Measurements from ENCODE around the gene NKX1-1. TPM values are rescaled to one million over a fixed set of nuclear protein-coding genes. Genes with fewer than 3 reads are reported as not detected.

Gene NKX1-1
- total RNA-seq = not detected

GRCh38 chr4:1406394-1406980, at the start of gene NKX1-1:
NKX1-1 (minus strand) TSS chr4:1406442; CDS start chr4:1406442, 0 bp downstream.
- ATAC-seq (no peak), DNase-seq (ENCODE audit: low spot score) (no peak)
- H3K36me3 Mint-ChIP-seq = no peaks in the 10 kb centered on the region
- H3K9me3 Mint-ChIP-seq = no peaks in the 10 kb centered on the region
- no peak within 1 kb of the TSS for H3K4me3 Mint-ChIP-seq
- peaks cover 0 to 3% of the 10 kb centered on the region in 2 donors for H3K4me1 Mint-ChIP-seq (ENCODE audit: low read depth in 2 of 2)
- H3K27me3 Mint-ChIP-seq = peaks cover 32 to 34% of the 10 kb centered on the region in 2 donors
- no peak within 1 kb of the TSS for H3K27ac Mint-ChIP-seq

GRCh38 chr4:1453731-1454130, 47.5 kb upstream of the NKX1-1 start:
- DNase-seq (ENCODE audit: low spot score) (no peak), ATAC-seq (no peak)
- H3K9me3 Mint-ChIP-seq = peaks cover 21% of the 10 kb centered on the region
- H3K27ac Mint-ChIP-seq = no peak overlapping the region
- H3K27me3 Mint-ChIP-seq = peaks cover 11 to 28% of the 10 kb centered on the region in 2 donors
- no peak overlapping the region for H3K4me3 Mint-ChIP-seq
- H3K36me3 Mint-ChIP-seq = peaks cover 21% of the 10 kb centered on the region
- peaks cover 0 to 14% of the 10 kb centered on the region in 2 donors for H3K4me1 Mint-ChIP-seq (ENCODE audit: low read depth in 2 of 2)

- Mint-ChIP-seq H3K4me3 (no peak overlapping the region), H3K36me3 (peaks cover 21% of the 10 kb centered on the region), H3K27ac (no peak overlapping the region), H3K4me1 (ENCODE audit: low read depth in 2 of 2) (peaks cover 0 to 14% of the 10 kb centered on the region in 2 donors), H3K27me3 (peaks cover 4 to 17% of the 10 kb centered on the region in 2 donors), H3K9me3 (peaks cover 21% of the 10 kb centered on the region)
- DNase-seq (ENCODE audit: low spot score) = no peak
- no peak for ATAC-seq
These were observed 46.3 kb upstream of the NKX1-1 start for GRCh38 chr4:1452431-1453051.

GRCh38 chr4:1451752-1452122, 45.5 kb upstream of the NKX1-1 start:
- DNase-seq (ENCODE audit: low spot score) = peak; percentile 10
- peaks cover 0 to 14% of the 10 kb centered on the region in 2 donors for H3K4me1 Mint-ChIP-seq (ENCODE audit: low read depth in 2 of 2)
- peaks cover 21% of the 10 kb centered on the region for H3K36me3 Mint-ChIP-seq
- no peak overlapping the region for H3K27ac Mint-ChIP-seq
- H3K4me3 Mint-ChIP-seq = no peak overlapping the region
- peaks cover 4 to 13% of the 10 kb centered on the region in 2 donors for H3K27me3 Mint-ChIP-seq
- ATAC-seq = no peak
- H3K9me3 Mint-ChIP-seq = peaks cover 21% of the 10 kb centered on the region

- Mint-ChIP-seq H3K4me1 (ENCODE audit: low read depth in 2 of 2) (peaks cover 0 to 14% of the 10 kb centered on the region in 2 donors), H3K27me3 (peaks cover 3 to 10% of the 10 kb centered on the region in 2 donors), H3K9me3 (peaks cover 21% of the 10 kb centered on the region), H3K36me3 (peaks cover 21% of the 10 kb centered on the region), H3K27ac (no peak overlapping the region), H3K4me3 (no peak overlapping the region)
- DNase-seq (ENCODE audit: low spot score) (peak; percentile 35), ATAC-seq (no peak)
These were observed 45.0 kb upstream of the NKX1-1 start for GRCh38 chr4:1451106-1451751.

- DNase-seq (ENCODE audit: low spot score) = peak; percentile 50
These were observed 43.8 kb upstream of the NKX1-1 start for GRCh38 chr4:1449833-1450741.

GRCh38 chr4:1449475-1449832, 43.2 kb upstream of the NKX1-1 start:
- Mint-ChIP-seq H3K4me1 (ENCODE audit: low read depth in 2 of 2) (peaks cover 0 to 14% of the 10 kb centered on the region in 2 donors), H3K27me3 (peaks cover 4 to 18% of the 10 kb centered on the region in 2 donors), H3K36me3 (peaks cover 21% of the 10 kb centered on the region), H3K9me3 (peaks cover 21% of the 10 kb centered on the region), H3K4me3 (no peak overlapping the region), H3K27ac (no peak overlapping the region)
- no peak for ATAC-seq
- DNase-seq (ENCODE audit: low spot score) = peak; percentile 44

More at GRCh38 chr4:1449833-1450741, 43.8 kb upstream of the NKX1-1 start:
- Mint-ChIP-seq H3K27me3 (peaks cover 3 to 11% of the 10 kb centered on the region in 2 donors), H3K9me3 (peaks cover 21% of the 10 kb centered on the region), H3K4me1 (ENCODE audit: low read depth in 2 of 2) (peaks cover 0 to 14% of the 10 kb centered on the region in 2 donors), H3K36me3 (peaks cover 21% of the 10 kb centered on the region), H3K4me3 (no peak overlapping the region), H3K27ac (no peak overlapping the region)
- ATAC-seq = no peak

- DNase-seq (ENCODE audit: low spot score) (peak; percentile 53), ATAC-seq (peak in 1 of 2 donors; percentile 17)
- no peak overlapping the region for H3K4me3 Mint-ChIP-seq
- peaks cover 18% of the 10 kb centered on the region for H3K9me3 Mint-ChIP-seq
- H3K36me3 Mint-ChIP-seq = peaks cover 17% of the 10 kb centered on the region
- no peak overlapping the region for H3K27ac Mint-ChIP-seq
- peaks cover 0 to 12% of the 10 kb centered on the region in 2 donors for H3K4me1 Mint-ChIP-seq (ENCODE audit: low read depth in 2 of 2)
- peaks cover 6 to 20% of the 10 kb centered on the region in 2 donors for H3K27me3 Mint-ChIP-seq
These were observed 42.6 kb upstream of the NKX1-1 start for GRCh38 chr4:1448589-1449420.

- peaks cover 9% of the 10 kb centered on the region for H3K36me3 Mint-ChIP-seq
- peaks cover 0 to 9% of the 10 kb centered on the region in 2 donors for H3K4me1 Mint-ChIP-seq (ENCODE audit: low read depth in 2 of 2)
- no peak for DNase-seq (ENCODE audit: low spot score)
- ATAC-seq = peak in 1 of 2 donors; percentile 7
- no peak overlapping the region for H3K27ac Mint-ChIP-seq
- H3K9me3 Mint-ChIP-seq = peaks cover 9% of the 10 kb centered on the region
- H3K4me3 Mint-ChIP-seq = no peak overlapping the region
- H3K27me3 Mint-ChIP-seq = peaks cover 6 to 26% of the 10 kb centered on the region in 2 donors
These were observed 41.7 kb upstream of the NKX1-1 start for GRCh38 chr4:1447676-1448588.

- DNase-seq (ENCODE audit: low spot score) (no peak), ATAC-seq (no peak)
- H3K9me3 Mint-ChIP-seq = no peaks in the 10 kb centered on the region
- peaks cover 6 to 18% of the 10 kb centered on the region in 2 donors for H3K27me3 Mint-ChIP-seq
- no peaks in the 10 kb centered on the region for H3K4me1 Mint-ChIP-seq (ENCODE audit: low read depth in 2 of 2)
- no peaks in the 10 kb centered on the region for H3K36me3 Mint-ChIP-seq
- no peak overlapping the region for H3K4me3 Mint-ChIP-seq
- H3K27ac Mint-ChIP-seq = no peak overlapping the region
These were observed 40.5 kb upstream of the NKX1-1 start for GRCh38 chr4:1446502-1447386.

GRCh38 chr4:1445716-1446445, 39.6 kb upstream of the NKX1-1 start:
- no peaks in the 10 kb centered on the region for H3K4me1 Mint-ChIP-seq (ENCODE audit: low read depth in 2 of 2)
- H3K9me3 Mint-ChIP-seq = no peaks in the 10 kb centered on the region
- DNase-seq (ENCODE audit: low spot score) = no peak
- no peak overlapping the region for H3K27ac Mint-ChIP-seq
- H3K36me3 Mint-ChIP-seq = no peaks in the 10 kb centered on the region
- no peak overlapping the region for H3K4me3 Mint-ChIP-seq
- H3K27me3 Mint-ChIP-seq = peaks cover 6 to 18% of the 10 kb centered on the region in 2 donors
- ATAC-seq = peak in 1 of 2 donors; percentile 29
